ENCODE measurements around the gene CNRIP1. TPM values are rescaled to one million over a fixed set of nuclear protein-coding genes. Genes with fewer than 3 reads are reported as not detected.

CNRIP1 gene
- total RNA-seq, 1 donor from 2014 or later, result 4.4 TPM

DNA sequence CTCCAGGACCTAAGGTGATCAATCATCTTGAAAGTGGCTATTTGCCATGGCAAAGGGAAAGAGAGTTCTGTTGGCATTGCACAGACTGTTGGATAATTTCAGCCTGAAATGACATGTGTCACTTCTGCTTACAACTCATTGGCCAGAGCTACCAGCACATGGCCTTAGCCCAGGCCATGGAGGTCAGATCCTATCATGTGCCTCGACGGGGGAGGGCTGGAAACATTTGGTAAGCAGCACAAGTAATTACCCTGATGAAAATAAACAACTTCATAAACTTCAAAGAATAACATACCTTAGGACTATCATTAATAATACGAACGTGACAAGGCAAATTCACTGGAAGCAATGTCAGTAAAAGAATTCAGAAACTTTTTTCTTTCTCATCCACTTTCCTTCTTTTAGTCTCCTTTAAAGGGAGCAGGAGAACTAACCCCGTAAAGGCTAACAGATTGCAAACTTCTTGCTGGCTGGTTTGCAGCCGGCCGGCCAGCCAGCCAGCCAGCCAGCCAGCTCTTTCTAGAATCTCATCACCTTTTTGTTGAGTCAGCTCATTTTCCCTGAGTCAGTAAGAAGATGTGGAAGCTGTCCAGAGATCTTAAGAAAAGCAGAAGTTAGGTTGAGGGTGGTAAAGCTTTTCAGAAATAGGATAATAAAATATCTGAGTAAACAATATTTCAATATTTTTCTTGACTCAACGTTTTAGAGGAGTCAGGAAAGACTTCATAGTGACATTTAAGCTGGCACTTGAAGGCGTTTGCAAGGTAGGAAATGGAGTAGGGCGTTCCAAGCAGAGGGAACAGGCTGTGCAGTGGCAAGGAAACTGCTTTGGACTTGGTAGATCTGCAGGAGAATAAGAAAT, 31.9 kb downstream of the CNRIP1 start:
- H3K4me1 ChIP-seq (ENCODE audit: insufficient read depth, low read length), result no peaks in the 10 kb centered on the region
- H3K4me2 ChIP-seq (ENCODE audit: low read length), result no peak overlapping the region
- H3K27me3 ChIP-seq (ENCODE audit: insufficient read depth, low read length), result no peaks in the 10 kb centered on the region
- no peak overlapping the region for H3K27ac ChIP-seq (ENCODE audit: low read depth, low read length)
- DNase-seq (ENCODE audit: low read depth) (peak; percentile 33), FAIRE-seq (no peak)
- H3K36me3 Mint-ChIP-seq (ENCODE audit: low read depth, unreplicated experiment), result no peaks in the 10 kb centered on the region
- no peaks in the 10 kb centered on the region for H3K27me3 Mint-ChIP-seq (ENCODE audit: low read depth, unreplicated experiment)
- H3K4me3 ChIP-seq (ENCODE audit: insufficient read depth, low read depth, low read length), result no peak overlapping the region
- no peak overlapping the region for H3K4me3 Mint-ChIP-seq (ENCODE audit: unreplicated experiment)
- H3K9me3 ChIP-seq (ENCODE audit: insufficient read depth, low read depth, low read length), result no peaks in the 10 kb centered on the region
- H3K9me3 Mint-ChIP-seq (ENCODE audit: unreplicated experiment), result no peaks in the 10 kb centered on the region
- H3K4me1 Mint-ChIP-seq (ENCODE audit: low read depth, unreplicated experiment), result peaks cover 3% of the 10 kb centered on the region
- no peak for TF ChIP-seq EZH2 (IDR thresholded peaks at IDR 0.05; ENCODE audit: insufficient read depth, low read length)
- TF ChIP-seq, protein P1, sequence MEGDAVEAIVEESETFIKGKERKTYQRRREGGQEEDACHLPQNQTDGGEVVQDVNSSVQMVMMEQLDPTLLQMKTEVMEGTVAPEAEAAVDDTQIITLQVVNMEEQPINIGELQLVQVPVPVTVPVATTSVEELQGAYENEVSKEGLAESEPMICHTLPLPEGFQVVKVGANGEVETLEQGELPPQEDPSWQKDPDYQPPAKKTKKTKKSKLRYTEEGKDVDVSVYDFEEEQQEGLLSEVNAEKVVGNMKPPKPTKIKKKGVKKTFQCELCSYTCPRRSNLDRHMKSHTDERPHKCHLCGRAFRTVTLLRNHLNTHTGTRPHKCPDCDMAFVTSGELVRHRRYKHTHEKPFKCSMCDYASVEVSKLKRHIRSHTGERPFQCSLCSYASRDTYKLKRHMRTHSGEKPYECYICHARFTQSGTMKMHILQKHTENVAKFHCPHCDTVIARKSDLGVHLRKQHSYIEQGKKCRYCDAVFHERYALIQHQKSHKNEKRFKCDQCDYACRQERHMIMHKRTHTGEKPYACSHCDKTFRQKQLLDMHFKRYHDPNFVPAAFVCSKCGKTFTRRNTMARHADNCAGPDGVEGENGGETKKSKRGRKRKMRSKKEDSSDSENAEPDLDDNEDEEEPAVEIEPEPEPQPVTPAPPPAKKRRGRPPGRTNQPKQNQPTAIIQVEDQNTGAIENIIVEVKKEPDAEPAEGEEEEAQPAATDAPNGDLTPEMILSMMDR (IDR thresholded peaks at IDR 0.05; ENCODE audit: insufficient read depth, low read depth, low read length), result no peak
- H3K79me2 ChIP-seq (ENCODE audit: insufficient read depth, low read length), result no peaks in the 10 kb centered on the region
- H2AFZ ChIP-seq (ENCODE audit: low read depth, low read length), result no peak overlapping the region
- H3K36me3 ChIP-seq (ENCODE audit: insufficient read depth, low read length), result no peaks in the 10 kb centered on the region
- no peaks in the 10 kb centered on the region for H4K20me1 ChIP-seq (ENCODE audit: insufficient read depth, low read length)
- H3K9ac ChIP-seq (ENCODE audit: low read length), result no peak overlapping the region
- H3K27ac Mint-ChIP-seq (ENCODE audit: unreplicated experiment), result no peak overlapping the region

DNA sequence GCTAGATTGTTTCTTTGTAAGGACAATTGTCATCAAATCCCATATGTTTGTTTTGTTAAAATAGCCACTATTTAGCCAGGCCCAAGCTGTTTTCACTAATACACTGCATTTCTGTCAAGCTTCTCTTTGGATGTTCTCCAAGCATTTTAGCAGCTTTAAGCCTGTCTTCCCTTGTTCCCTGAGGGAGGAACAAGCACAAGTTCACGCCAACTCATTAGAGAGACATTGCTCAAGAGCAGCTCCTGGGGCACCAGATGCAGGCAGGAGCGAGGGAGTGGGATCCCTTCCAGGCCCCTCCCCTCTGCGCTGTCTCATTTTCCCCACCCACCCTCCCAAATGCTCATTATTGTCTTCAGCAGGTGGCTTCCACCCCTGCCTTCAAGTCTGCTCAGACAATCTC, 34.9 kb downstream of the CNRIP1 start:
- Histone ChIP-seq H3K4me1 (ENCODE audit: insufficient read depth, low read length) (no peaks in the 10 kb centered on the region), H3K36me3 (ENCODE audit: insufficient read depth, low read length) (no peaks in the 10 kb centered on the region), H3K4me3 (ENCODE audit: insufficient read depth, low read depth, low read length) (no peak overlapping the region), H3K4me2 (ENCODE audit: low read length) (no peak overlapping the region), H3K79me2 (ENCODE audit: insufficient read depth, low read length) (no peaks in the 10 kb centered on the region), H3K27ac (ENCODE audit: low read depth, low read length) (no peak overlapping the region), H3K27me3 (ENCODE audit: insufficient read depth, low read length) (no peaks in the 10 kb centered on the region), H2AFZ (ENCODE audit: low read depth, low read length) (no peak overlapping the region), H4K20me1 (ENCODE audit: insufficient read depth, low read length) (no peaks in the 10 kb centered on the region), H3K9ac (ENCODE audit: low read length) (no peak overlapping the region), H3K9me3 (ENCODE audit: insufficient read depth, low read depth, low read length) (no peaks in the 10 kb centered on the region)
- H3K4me1 Mint-ChIP-seq (ENCODE audit: low read depth, unreplicated experiment), result peaks cover 3% of the 10 kb centered on the region
- DNase-seq (ENCODE audit: low read depth) (peak; percentile 36), FAIRE-seq (no peak)
- TF ChIP-seq EZH2 (IDR thresholded peaks at IDR 0.05; ENCODE audit: insufficient read depth, low read length), result no peak
- TF ChIP-seq, protein P1 (IDR thresholded peaks at IDR 0.05; ENCODE audit: insufficient read depth, low read depth, low read length), result no peak
- no peak overlapping the region for H3K27ac Mint-ChIP-seq (ENCODE audit: unreplicated experiment)
- H3K27me3 Mint-ChIP-seq (ENCODE audit: low read depth, unreplicated experiment), result no peaks in the 10 kb centered on the region
- H3K4me3 Mint-ChIP-seq (ENCODE audit: unreplicated experiment), result no peak overlapping the region
- H3K9me3 Mint-ChIP-seq (ENCODE audit: unreplicated experiment), result no peaks in the 10 kb centered on the region
- no peaks in the 10 kb centered on the region for H3K36me3 Mint-ChIP-seq (ENCODE audit: low read depth, unreplicated experiment)

GRCh38 chr2:68283419-68283812, 36.3 kb downstream of the CNRIP1 start:
- Mint-ChIP-seq H3K27ac (ENCODE audit: unreplicated experiment) (no peak overlapping the region), H3K9me3 (ENCODE audit: unreplicated experiment) (no peaks in the 10 kb centered on the region), H3K27me3 (ENCODE audit: low read depth, unreplicated experiment) (no peaks in the 10 kb centered on the region), H3K4me1 (ENCODE audit: low read depth, unreplicated experiment) (peaks cover 3% of the 10 kb centered on the region), H3K36me3 (ENCODE audit: low read depth, unreplicated experiment) (no peaks in the 10 kb centered on the region), H3K4me3 (ENCODE audit: unreplicated experiment) (no peak overlapping the region)
- DNase-seq (ENCODE audit: low read depth) (no peak), FAIRE-seq (no peak)
- no peaks in the 10 kb centered on the region for H3K9me3 ChIP-seq (ENCODE audit: insufficient read depth, low read depth, low read length)
- no peaks in the 10 kb centered on the region for H4K20me1 ChIP-seq (ENCODE audit: insufficient read depth, low read length)
- H3K4me3 ChIP-seq (ENCODE audit: insufficient read depth, low read depth, low read length), result no peak overlapping the region
- H3K9ac ChIP-seq (ENCODE audit: low read length), result no peak overlapping the region
- H3K4me1 ChIP-seq (ENCODE audit: insufficient read depth, low read length), result no peaks in the 10 kb centered on the region
- H3K27ac ChIP-seq (ENCODE audit: low read depth, low read length), result no peak overlapping the region
- H3K4me2 ChIP-seq (ENCODE audit: low read length), result no peak overlapping the region
- H3K79me2 ChIP-seq (ENCODE audit: insufficient read depth, low read length), result no peaks in the 10 kb centered on the region
- H3K36me3 ChIP-seq (ENCODE audit: insufficient read depth, low read length), result no peaks in the 10 kb centered on the region
- TF ChIP-seq, protein P1 (IDR thresholded peaks at IDR 0.05; ENCODE audit: insufficient read depth, low read depth, low read length), result no peak
- TF ChIP-seq EZH2 (IDR thresholded peaks at IDR 0.05; ENCODE audit: insufficient read depth, low read length), result no peak
- no peaks in the 10 kb centered on the region for H3K27me3 ChIP-seq (ENCODE audit: insufficient read depth, low read length)
- H2AFZ ChIP-seq (ENCODE audit: low read depth, low read length), result no peak overlapping the region
